Activated CD4-positive, alpha-beta memory T cell treated with anti-CD3 and anti-CD28 coated beads, Interleukin-2, amount 10 ng/mL, durations not matched to agents 7 days and 5 days (primary cell): Measurements from ENCODE around the gene LIPA. TPM values are rescaled to one million over a fixed set of nuclear protein-coding genes. Genes with fewer than 3 reads are reported as not detected.

ENCODE experiments used
- CTCF ChIA-PET: fragments of 350-600 bp; sonication (Branson Sonifier 250); formaldehyde crosslinking; loops from one replicate; lab custom pipeline; 2021; ENCODE audit warnings: antibody characterized with exemption, inconsistent platforms; lab: Charles Lee
- POLR2A ChIA-PET: fragments of 350-600 bp; sonication (Branson Sonifier 250); formaldehyde crosslinking; loops from one replicate; lab custom pipeline; 2021; ENCODE audit warnings: antibody characterized with exemption; lab: Charles Lee
- DNase-seq: peaks from one replicate; pipeline ENCODE4 v3.0.0-alpha.2; 2020
- H3K27ac Mint-ChIP-seq: one replicate; pipeline ENCODE4 v1.8.0; 2021; ENCODE audit warnings: mild to moderate bottlenecking, mixed read lengths
- H3K27me3 Mint-ChIP-seq: one replicate; pipeline ENCODE4 v1.8.0; 2021; ENCODE audit warnings: mixed read lengths
- H3K36me3 Mint-ChIP-seq: one replicate; pipeline ENCODE4 v1.8.0; 2021; ENCODE audit warnings: low read depth, mixed read lengths
- H3K4me1 Mint-ChIP-seq: one replicate; pipeline ENCODE4 v1.8.0; 2021; ENCODE audit warnings: mixed read lengths
- H3K4me3 Mint-ChIP-seq: one replicate; pipeline ENCODE4 v1.8.0; 2021; ENCODE audit warnings: mild to moderate bottlenecking, mixed read lengths
- H3K9me3 Mint-ChIP-seq: one replicate; pipeline ENCODE4 v1.8.0; 2021; ENCODE audit warnings: mixed read lengths
- total RNA-seq, 2 experiments: library from RNA; stranded (reverse); gene quantifications; one replicate each; pipeline ENCODE4 v1.2.3, GENCODE V29; 2021

Gene LIPA
- total RNA-seq, 2 experiments from 2014 or later, result 40.3 to 42.4 TPM

GRCh38 chr10:89242840-89243568, 8.6 kb downstream of the LIPA start:
- no peaks in the 10 kb centered on the region for H3K9me3 Mint-ChIP-seq
- CTCF ChIA-PET, result interaction anchor here (1.8 to 2.4 kb wide), 2 partner anchors 9 to 25 kb away, joined by 5 to 7 read pairs; partner anchors contain the start of gene LIPA
- POLR2A ChIA-PET, result no interaction called here
- H3K4me3 Mint-ChIP-seq, result no peak overlapping the region
- DNase-seq, result no peak
- no peaks in the 10 kb centered on the region for H3K27me3 Mint-ChIP-seq
- H3K36me3 Mint-ChIP-seq, result peaks cover 6% of the 10 kb centered on the region
- H3K4me1 Mint-ChIP-seq, result peaks cover 3% of the 10 kb centered on the region
- no peak overlapping the region for H3K27ac Mint-ChIP-seq

GRCh38 chr10:89242345-89242684, 9.3 kb downstream of the LIPA start:
- H3K9me3 Mint-ChIP-seq, result no peaks in the 10 kb centered on the region
- H3K4me3 Mint-ChIP-seq, result no peak overlapping the region
- H3K36me3 Mint-ChIP-seq, result peaks cover 6% of the 10 kb centered on the region
- H3K27me3 Mint-ChIP-seq, result no peaks in the 10 kb centered on the region
- no peak for DNase-seq
- H3K27ac Mint-ChIP-seq, result no peak overlapping the region
- H3K4me1 Mint-ChIP-seq, result peaks cover 3% of the 10 kb centered on the region
- ChIA-PET POLR2A (no interaction called here), CTCF (no interaction called here)

- Mint-ChIP-seq H3K27ac (no peak overlapping the region), H3K9me3 (no peaks in the 10 kb centered on the region), H3K36me3 (peaks cover 6% of the 10 kb centered on the region), H3K4me3 (no peak overlapping the region), H3K27me3 (no peaks in the 10 kb centered on the region), H3K4me1 (peaks cover 3% of the 10 kb centered on the region)
- CTCF ChIA-PET, result no interaction called here
- no peak for DNase-seq
- POLR2A ChIA-PET, result no interaction called here
Observed at GRCh38 chr10:89241486-89242344, 9.9 kb downstream of the LIPA start.

- Mint-ChIP-seq H3K27me3 (no peaks in the 10 kb centered on the region), H3K27ac (no peak overlapping the region), H3K9me3 (no peaks in the 10 kb centered on the region), H3K4me3 (no peak overlapping the region), H3K4me1 (peaks cover 3% of the 10 kb centered on the region), H3K36me3 (peaks cover 6% of the 10 kb centered on the region)
- CTCF ChIA-PET, result interaction anchor here (1.1 kb wide), 1 partner anchor 8 kb away, joined by 3 read pairs; no protein-coding TSS in a partner anchor
- no peak for DNase-seq
- POLR2A ChIA-PET, result interaction anchor here (1.5 kb wide), 1 partner anchor 10 kb away, joined by 4 read pairs; the partner anchor contains the start of gene LIPA
Observed at GRCh38 chr10:89241026-89241425, 10.5 kb downstream of the LIPA start.

- H3K4me1 Mint-ChIP-seq, result peaks cover 3% of the 10 kb centered on the region
- no peak for DNase-seq
- no peaks in the 10 kb centered on the region for H3K9me3 Mint-ChIP-seq
- no peak overlapping the region for H3K27ac Mint-ChIP-seq
- no peak overlapping the region for H3K4me3 Mint-ChIP-seq
- CTCF ChIA-PET, result interaction anchor here (1.1 kb wide), 1 partner anchor 9 kb away, joined by 3 read pairs; no protein-coding TSS in a partner anchor
- POLR2A ChIA-PET, result interaction anchor here (1.5 kb wide), 1 partner anchor 10 kb away, joined by 4 read pairs; the partner anchor contains the start of gene LIPA
- H3K27me3 Mint-ChIP-seq, result no peaks in the 10 kb centered on the region
- H3K36me3 Mint-ChIP-seq, result peaks cover 6% of the 10 kb centered on the region
Observed at GRCh38 chr10:89240519-89240918, 11.1 kb downstream of the LIPA start.

- H3K4me3 Mint-ChIP-seq, result no peak overlapping the region
- H3K36me3 Mint-ChIP-seq, result peaks cover 6% of the 10 kb centered on the region
- H3K4me1 Mint-ChIP-seq, result peaks cover 3% of the 10 kb centered on the region
- H3K27ac Mint-ChIP-seq, result no peak overlapping the region
- H3K9me3 Mint-ChIP-seq, result no peaks in the 10 kb centered on the region
- ChIA-PET CTCF (interaction anchor here (0.6 kb wide), 1 partner anchor 11 kb away, joined by 3 read pairs; no protein-coding TSS in a partner anchor), POLR2A (interaction anchor here (1.2 kb wide), 1 partner anchor 11 kb away, joined by 3 read pairs; no protein-coding TSS in a partner anchor)
- no peak for DNase-seq
- no peaks in the 10 kb centered on the region for H3K27me3 Mint-ChIP-seq
Observed at GRCh38 chr10:89238956-89239644, 12.5 kb downstream of the LIPA start.

- no peak overlapping the region for H3K27ac Mint-ChIP-seq
- no peak overlapping the region for H3K4me3 Mint-ChIP-seq
- H3K4me1 Mint-ChIP-seq, result peaks cover 3% of the 10 kb centered on the region
- no peaks in the 10 kb centered on the region for H3K27me3 Mint-ChIP-seq
- H3K9me3 Mint-ChIP-seq, result no peaks in the 10 kb centered on the region
- H3K36me3 Mint-ChIP-seq, result peaks cover 5% of the 10 kb centered on the region
- ChIA-PET POLR2A (interaction anchor here (1.2 kb wide), 1 partner anchor 13 kb away, joined by 3 read pairs; no protein-coding TSS in a partner anchor), CTCF (no interaction called here)
- no peak for DNase-seq
Observed at GRCh38 chr10:89237849-89238248, 13.7 kb downstream of the LIPA start.

GRCh38 chr10:89236226-89236797, 15.3 kb downstream of the LIPA start:
- no peaks in the 10 kb centered on the region for H3K4me1 Mint-ChIP-seq
- no peak overlapping the region for H3K27ac Mint-ChIP-seq
- H3K36me3 Mint-ChIP-seq, result peaks cover 3% of the 10 kb centered on the region
- H3K4me3 Mint-ChIP-seq, result no peak overlapping the region
- no peak for DNase-seq
- POLR2A ChIA-PET, result interaction anchor here (0.6 to 1.3 kb wide), 2 partner anchors 8 to 12 kb away, joined by 3 read pairs; no protein-coding TSS in a partner anchor
- H3K27me3 Mint-ChIP-seq, result no peaks in the 10 kb centered on the region
- CTCF ChIA-PET, result interaction anchor here (1.0 kb wide), 1 partner anchor 19 kb away, joined by 4 read pairs; no protein-coding TSS in a partner anchor
- H3K9me3 Mint-ChIP-seq, result no peaks in the 10 kb centered on the region

GRCh38 chr10:89235073-89235798, 16.3 kb downstream of the LIPA start:
- H3K27me3 Mint-ChIP-seq, result no peaks in the 10 kb centered on the region
- H3K27ac Mint-ChIP-seq, result no peak overlapping the region
- CTCF ChIA-PET, result interaction anchor here (0.8 kb wide), 1 partner anchor 13 kb away, joined by 3 read pairs; no protein-coding TSS in a partner anchor
- POLR2A ChIA-PET, result interaction anchor here (1.0 to 1.3 kb wide), 2 partner anchors 9 to 14 kb away, joined by 3 read pairs; no protein-coding TSS in a partner anchor
- no peaks in the 10 kb centered on the region for H3K9me3 Mint-ChIP-seq
- peaks cover 3% of the 10 kb centered on the region for H3K36me3 Mint-ChIP-seq
- no peaks in the 10 kb centered on the region for H3K4me1 Mint-ChIP-seq
- no peak overlapping the region for H3K4me3 Mint-ChIP-seq
- no peak for DNase-seq

GRCh38 chr10:89233033-89233432, 18.5 kb downstream of the LIPA start:
- Mint-ChIP-seq H3K4me1 (peaks cover 2% of the 10 kb centered on the region), H3K4me3 (no peak overlapping the region), H3K36me3 (no peaks in the 10 kb centered on the region), H3K9me3 (no peaks in the 10 kb centered on the region), H3K27ac (no peak overlapping the region), H3K27me3 (no peaks in the 10 kb centered on the region)
- no peak for DNase-seq
- ChIA-PET POLR2A (no interaction called here), CTCF (interaction anchor here (0.7 to 1.4 kb wide), 2 partner anchors 16 to 17 kb away, joined by 3 to 7 read pairs; no protein-coding TSS in a partner anchor)

- DNase-seq, result no peak
- ChIA-PET CTCF (interaction anchor here (0.9 kb wide), 1 partner anchor 16 kb away, joined by 3 read pairs; no protein-coding TSS in a partner anchor), POLR2A (no interaction called here)
- H3K27ac Mint-ChIP-seq, result no peak overlapping the region
- H3K4me1 Mint-ChIP-seq, result peaks cover 2% of the 10 kb centered on the region
- H3K9me3 Mint-ChIP-seq, result no peaks in the 10 kb centered on the region
- no peaks in the 10 kb centered on the region for H3K27me3 Mint-ChIP-seq
- H3K36me3 Mint-ChIP-seq, result peaks cover 6% of the 10 kb centered on the region
- H3K4me3 Mint-ChIP-seq, result no peak overlapping the region
Observed at GRCh38 chr10:89228962-89229361, 22.6 kb downstream of the LIPA start.
